Stimulated activated CD8-positive, alpha-beta memory T cell treated with anti-CD3 and anti-CD28 coated beads, Interleukin-7, amount 100 ng/mL, for 1 hour (primary cell): ENCODE results near the gene SPG7.

Source experiments
- DNase-seq, 2 donors: peaks; one replicate each; pipeline ENCODE4 v3.0.0-alpha.2; 2020; ENCODE audit warnings: low read depth in 2 of 2

Gene SPG7

DNA sequence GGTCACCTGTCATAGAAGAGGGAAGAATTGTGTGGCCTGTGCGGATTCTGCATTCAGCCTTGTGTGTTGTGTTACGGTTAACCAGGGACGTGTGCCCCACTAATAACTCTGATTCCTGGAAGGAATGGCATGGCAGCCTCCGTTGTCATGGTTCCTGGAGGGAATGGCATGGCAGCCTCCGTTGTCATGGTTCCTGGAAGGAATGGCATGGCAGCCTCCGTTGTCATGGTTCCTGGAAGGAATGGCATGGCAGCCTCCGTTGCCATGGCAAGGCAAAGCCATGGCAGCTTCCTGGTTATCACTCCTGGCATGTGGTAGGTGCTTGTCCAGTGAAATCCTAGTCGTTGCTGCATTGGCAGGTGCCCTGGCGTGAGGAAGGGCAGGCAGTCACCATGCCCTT, 8.9 kb downstream of the SPG7 start:
- DNase-seq = no peak

DNA sequence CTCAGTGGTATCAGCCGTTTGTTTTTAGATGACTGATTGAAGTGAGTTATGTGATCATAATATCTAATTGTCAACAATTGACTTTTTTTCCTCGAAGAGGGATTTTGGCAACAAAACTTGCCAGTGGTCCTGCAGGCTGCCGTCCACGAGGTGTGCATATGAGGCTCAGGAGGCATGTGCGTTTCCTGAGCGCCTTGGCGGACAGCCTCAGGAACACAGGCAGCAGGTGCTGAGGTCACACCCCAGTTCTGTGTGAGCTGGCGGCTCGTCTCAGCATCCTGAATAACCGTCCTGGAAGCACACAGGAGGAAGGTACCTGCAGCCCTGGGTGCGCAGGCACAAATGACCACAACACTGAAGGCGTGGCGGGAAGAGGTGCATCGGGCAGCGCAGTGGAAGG, 11.7 kb downstream of the SPG7 start:
- DNase-seq = no peak

DNA sequence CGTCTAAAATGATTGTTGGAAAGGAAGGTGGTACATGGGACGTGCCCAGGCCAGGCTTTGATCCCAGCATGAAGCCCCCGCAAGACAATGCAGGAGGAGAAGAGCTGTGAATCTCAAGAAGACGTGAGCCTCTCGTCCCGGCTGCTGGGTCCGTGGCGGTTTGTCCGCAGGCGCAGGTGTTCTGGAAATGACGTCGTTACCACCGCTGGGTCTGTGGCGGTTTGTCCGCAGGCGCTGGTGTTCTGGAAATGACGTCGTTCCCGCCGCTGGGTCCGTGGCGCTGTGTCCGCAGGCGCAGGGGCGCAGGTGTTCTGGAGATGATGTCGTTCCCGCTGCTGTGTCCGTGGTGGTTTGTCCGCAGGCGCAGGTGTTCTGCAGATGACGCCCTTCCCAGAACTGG, 14.1 kb downstream of the SPG7 start:
- DNase-seq = no peak

DNA sequence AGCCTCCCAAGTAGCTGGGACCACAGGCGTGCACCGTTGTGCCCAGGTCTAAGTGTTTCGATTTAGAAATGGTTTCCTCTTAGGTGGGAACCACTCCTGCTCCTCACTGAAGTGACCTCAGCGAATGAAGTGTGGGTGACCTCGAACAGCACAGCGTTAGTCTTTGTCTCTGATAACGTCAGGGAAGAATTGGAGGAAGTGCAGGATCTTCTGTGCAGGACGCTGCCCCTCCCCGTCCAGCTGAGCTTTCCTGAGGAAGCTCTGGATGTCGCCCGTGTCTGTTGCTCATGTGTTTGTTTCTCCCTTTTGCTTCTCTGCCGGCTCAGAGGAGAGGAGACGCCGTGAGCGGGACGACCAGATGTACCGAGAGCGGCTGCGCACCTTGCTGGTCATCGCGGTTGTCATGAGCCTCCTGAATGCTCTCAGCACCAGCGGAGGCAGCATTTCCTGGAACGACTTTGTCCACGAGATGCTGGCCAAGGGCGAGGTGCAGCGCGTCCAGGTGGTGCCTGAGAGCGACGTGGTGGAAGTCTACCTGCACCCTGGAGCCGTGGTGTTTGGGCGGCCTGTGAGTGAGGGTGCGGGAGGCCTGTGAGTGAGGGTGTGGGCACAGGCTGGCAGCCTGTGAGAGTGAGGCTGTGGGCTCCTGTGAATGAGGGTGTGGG, 15.6 kb downstream of the SPG7 start:
- DNase-seq = no peak

DNA sequence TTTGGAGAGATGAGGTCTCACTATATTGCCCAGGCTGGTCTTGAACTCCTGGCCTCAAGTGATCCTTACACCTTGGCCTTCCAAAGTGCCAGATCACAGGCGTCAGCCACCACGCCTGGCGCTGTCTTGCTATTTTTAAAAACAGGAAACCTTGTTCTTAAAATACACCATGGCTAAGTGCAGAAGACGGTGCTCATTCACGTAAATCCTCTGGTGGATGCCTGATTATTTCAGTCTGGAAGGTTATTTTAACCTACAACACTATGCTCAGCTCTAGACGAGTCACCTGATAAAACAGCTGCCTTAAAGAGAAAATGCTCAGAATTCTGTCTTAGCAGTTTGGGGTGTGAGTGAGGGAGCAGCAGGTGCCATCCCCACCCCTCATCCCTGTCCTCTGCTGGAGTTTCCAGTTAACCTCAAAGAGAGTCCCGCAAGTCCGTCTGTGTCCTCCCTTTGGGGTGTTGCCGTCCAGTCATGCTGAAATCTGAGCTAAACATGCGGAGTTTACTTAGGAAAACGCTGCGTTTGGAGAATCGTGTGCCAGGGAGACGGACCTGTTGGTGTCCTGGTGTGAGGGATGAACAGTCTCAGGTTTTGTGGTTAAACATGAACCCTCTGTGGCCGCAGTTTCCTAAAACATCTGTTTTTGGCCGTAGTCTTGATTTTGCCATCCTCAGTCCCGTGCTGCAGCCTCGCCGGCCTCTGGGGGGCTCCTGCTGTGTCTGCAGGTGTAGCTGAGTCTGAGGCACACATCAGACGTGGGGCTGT, 17.1 kb downstream of the SPG7 start:
- no peak for DNase-seq

DNA sequence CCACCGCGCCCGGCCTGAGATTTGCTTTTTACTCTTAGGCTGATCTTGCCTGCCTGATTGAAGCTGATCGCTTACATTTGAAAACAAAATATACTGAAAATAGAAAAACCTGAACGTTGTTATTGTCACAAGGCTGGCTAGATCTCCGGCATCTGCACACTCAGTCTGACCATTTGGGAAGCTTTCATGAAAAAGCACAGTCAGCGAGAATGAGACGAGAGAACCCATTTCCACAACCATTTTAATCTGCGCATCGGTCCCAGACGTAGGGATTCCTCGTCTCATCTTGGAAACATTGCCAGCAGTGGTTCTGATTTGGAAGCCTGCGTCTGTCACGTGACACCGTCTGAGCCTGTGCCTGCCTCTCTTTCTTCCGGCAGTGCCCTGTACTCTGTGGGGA, 20.9 kb downstream of the SPG7 start:
- no peak for DNase-seq

DNA sequence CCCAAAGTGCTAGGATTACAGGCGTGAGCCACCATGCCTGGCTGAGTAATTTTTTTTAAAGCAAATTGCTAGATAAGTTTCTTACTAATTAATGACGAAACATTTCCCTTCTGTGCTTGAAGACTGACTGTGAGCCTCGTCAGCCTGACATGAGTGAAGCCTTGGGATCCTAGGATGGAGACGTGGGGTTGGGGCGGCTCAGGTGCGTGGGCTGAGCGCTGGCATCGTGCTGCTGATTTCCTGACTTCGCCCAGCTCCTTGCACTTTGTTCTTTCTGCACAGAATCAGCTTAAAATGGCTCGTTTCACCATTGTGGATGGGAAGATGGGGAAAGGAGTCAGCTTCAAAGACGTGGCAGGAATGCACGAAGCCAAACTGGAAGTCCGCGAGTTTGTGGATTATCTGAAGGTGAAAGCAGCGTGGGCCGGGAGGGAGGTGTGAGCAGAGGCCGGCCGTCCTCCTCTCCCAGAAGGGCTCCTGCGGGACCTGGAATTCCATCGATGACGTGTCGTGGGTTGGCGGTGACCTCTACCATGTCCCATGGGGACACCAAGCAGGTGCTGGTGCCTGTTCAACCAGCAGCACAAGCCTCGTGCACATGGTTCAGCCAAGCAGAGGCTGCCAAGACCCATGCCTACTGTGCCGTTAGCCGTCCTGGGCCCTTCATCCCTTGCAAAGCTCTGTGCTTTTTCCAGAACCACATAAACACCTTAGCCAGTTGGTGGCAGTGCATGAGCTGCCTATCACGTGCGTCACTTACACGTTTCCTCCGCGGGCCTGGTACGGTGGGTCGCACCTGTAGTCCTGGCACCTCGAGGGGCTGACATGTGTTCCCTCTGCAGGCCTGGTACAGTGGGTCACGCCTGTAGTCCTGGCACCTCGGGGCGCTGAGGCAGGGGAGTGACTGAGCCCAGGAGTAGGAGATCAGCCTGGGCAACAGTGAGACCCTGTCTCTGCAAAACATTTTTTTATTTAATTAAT, 22.5 kb downstream of the SPG7 start:
- DNase-seq = no peak

DNA sequence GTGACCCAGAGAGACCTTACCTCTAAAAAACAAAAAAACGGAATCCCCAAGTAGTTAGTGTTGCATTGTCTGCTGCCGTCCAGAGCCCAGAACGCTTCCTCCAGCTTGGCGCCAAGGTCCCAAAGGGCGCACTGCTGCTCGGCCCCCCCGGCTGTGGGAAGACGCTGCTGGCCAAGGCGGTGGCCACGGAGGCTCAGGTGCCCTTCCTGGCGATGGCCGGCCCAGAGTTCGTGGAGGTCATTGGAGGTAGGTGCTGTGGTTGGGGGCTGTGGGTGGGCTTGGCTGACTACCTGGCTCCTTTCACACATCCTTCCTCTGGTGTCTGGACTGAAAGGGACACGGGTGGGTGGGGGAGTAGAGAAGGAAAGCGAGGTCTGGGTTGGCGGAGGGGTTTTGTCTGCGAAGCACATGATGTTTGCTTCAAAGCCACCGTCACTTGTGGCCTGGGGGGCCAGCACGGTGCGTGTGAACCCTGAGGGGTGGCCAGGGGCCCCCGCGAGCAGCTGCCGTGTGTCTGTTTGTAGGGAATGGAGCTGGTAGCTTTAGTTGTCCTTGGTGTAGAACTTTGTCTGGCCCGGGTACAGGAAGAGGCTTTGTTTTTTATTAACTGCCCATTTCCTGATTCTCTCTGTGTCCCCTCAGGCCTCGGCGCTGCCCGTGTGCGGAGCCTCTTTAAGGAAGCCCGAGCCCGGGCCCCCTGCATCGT, 23.8 kb downstream of the SPG7 start:
- DNase-seq = no peak

DNA sequence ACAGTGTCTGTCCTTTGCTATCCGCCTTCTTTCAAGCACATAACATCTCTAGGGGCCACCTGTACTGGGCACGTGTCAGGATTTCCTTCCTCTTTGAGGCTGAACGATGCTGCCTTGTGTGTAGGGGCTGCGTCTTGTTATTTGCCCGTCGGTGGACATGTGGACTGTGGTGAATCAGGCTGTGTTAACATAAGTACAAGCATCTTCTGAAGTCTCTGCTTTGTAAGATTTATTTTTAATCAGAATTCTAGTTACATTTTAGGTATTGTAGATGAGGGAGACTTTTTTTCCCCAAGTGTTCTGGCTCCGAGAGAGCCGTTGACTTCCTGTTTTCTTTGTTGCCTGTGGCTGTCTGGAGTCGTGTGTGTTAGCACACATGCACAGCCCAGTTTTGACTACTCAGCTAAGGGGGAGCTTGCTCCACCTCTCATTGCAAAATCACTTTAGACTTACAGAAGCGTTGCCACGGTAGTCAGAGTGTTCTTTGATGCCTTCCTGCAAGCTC, 26.1 kb downstream of the SPG7 start:
- DNase-seq = no peak

DNA sequence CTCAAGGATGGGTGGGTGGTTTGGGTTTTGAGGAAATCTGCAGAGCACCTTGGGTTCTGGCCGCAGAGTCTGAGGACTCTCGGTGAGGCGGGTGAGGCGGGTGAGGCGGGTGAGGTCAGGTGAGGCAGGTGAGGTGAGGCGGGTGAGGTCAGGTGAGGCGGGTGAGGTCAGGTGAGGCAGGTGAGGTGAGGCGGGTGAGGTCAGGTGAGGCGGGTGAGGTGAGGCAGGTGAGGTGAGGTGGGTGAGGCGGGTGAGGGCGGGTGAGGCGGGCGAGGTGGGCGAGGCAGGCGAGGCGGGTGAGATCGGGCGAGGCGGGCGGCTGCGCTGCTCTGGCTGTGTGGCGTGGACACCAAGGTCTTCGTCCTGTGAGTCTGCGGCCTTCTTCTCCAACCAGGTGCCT, 28.2 kb downstream of the SPG7 start:
- DNase-seq = no peak

DNA sequence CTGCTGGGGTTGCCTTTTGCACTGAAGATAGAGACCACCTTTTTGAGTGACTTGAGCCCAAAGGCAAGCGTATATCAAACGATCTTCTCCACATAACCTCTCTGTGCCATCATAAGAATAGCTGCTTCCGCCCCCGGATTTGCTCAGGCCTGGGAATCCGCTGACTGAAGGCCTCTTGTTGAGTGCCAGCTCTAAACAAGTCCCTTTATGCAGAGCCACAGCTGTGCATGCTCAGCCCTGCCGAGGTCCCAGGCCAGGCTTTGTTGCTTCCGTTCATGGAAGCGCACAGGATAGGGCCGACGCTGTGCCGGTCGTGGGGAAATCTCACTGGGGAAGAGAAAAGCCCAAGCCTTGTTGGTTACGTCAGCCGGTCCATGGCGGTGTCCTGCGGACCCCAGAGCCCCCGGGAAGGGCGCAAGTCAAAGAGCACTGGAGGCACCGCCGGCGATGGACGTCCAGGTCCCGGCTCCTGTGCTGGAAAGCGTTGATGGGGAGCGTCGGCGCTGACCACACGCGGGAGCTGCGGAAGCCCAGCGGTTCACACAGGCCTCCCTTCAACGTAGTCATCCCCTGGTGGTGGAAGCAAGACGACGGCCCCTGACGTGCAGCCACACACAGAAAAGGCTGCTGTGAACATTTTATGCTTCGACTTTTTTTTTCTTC, 28.8 kb downstream of the SPG7 start:
- no peak for DNase-seq

DNA sequence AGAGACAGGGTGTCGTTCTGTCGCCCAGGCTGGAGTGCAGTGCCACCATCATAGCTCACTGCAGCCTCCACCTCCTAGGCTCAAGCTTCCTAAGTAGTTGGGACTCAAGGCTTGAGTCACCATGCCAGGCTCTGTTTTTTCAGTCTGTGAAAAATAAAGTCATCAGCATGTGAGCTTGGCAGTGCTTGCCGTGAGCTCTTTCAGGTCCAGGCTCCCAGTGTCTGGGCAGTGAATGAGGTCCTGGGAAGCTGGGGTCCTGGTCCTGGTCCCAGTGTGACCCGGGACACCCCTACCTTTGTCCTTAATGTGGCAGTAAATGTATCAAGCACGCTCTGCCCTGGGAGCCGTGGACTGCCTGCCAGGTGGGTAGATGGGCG, 29.3 kb downstream of the SPG7 start:
- no peak for DNase-seq

DNA sequence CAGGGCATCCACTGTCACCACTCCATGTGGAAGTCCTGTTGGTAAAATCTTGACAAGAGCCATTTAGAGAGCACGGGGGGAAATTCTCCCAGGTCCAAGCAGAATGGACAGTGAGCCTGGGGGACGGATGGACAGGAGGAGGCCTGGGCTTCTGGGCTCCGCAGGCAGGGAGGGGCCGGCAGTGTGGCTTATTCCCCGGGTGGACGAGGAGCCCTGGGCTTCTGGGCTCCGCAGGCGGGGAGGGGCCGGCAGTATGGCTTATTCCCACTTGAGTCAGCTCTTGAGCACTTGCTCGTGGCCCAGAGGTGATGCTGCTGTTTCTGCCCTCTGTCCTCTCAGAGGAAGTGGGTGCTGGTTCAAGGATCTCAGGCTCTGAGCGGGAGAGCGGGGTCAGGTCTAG, 30.1 kb downstream of the SPG7 start:
- no peak for DNase-seq

DNA sequence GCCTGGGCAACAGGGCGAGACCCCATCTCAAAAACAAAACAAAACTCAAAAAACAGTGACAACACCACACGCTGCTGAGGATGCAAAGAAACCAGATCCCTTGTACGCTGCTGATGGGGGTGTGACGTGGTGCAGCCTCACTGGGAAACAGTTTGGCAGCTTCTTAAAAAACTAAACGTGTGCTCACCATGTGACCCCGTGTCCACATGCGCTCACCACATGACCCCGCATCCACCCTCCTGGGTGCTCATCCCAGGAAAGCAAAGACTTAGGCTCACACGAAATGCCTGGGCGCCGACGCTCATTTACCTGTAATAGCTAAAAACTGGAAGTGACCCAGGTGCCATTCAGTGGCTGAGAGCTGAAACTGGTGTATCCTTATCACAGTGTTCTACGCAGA, 32.4 kb downstream of the SPG7 start:
- no peak for DNase-seq

DNA sequence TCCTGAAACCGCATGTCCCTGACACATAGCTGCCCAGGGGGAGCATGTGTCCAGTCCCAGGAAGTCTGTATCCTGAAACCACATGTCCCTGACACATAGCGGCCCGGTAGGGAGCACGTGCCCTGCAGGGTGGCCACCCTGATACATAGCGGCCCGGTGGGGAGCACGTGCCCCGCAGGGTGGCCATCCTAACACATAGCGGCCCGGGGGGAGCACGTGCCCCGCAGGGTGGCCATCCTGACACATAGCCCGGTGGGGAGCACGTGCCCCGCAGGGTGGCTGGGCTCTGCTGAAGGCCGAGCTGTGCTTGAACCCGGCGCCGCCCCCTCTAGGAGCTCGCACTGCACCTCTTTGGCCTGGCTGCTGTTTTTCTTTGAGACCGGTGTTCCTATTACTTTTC, 33.6 kb downstream of the SPG7 start:
- DNase-seq = no peak

DNA sequence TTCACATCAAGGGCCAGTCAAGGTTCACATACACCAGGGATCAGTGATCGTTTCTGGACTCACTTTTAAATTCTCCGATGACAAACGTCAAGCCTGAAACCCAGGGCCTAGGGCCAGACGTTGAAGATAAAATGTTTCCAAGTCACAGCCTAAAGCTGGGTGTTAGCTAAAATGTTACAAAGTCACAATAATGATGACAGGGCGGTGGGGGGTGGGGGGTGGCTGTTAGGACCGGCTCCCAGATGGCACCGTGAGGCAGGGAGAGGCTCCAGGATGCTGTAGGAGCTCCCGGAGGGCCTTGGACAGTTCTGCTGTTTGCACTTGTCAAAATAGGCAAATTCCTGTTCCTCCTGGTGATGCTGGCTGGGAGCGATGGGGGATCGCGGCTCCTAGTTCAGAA, 35.9 kb downstream of the SPG7 start:
- no peak for DNase-seq

DNA sequence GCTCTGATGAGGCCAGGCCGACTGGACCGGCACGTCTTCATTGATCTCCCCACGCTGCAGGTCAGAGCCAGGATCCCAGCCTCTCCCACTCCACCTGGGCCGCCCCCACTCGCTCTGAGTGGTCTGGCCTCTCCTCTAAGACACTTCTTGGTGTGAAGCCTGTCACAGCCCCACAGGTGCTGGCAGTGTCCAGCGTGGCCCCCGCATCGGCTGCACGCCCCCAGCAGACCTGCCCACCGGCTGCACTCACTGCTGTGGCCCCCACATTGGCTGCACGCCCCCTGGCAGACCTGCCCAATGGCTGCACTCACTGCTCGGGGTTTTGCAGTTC, 36.5 kb downstream of the SPG7 start:
- DNase-seq = no peak

DNA sequence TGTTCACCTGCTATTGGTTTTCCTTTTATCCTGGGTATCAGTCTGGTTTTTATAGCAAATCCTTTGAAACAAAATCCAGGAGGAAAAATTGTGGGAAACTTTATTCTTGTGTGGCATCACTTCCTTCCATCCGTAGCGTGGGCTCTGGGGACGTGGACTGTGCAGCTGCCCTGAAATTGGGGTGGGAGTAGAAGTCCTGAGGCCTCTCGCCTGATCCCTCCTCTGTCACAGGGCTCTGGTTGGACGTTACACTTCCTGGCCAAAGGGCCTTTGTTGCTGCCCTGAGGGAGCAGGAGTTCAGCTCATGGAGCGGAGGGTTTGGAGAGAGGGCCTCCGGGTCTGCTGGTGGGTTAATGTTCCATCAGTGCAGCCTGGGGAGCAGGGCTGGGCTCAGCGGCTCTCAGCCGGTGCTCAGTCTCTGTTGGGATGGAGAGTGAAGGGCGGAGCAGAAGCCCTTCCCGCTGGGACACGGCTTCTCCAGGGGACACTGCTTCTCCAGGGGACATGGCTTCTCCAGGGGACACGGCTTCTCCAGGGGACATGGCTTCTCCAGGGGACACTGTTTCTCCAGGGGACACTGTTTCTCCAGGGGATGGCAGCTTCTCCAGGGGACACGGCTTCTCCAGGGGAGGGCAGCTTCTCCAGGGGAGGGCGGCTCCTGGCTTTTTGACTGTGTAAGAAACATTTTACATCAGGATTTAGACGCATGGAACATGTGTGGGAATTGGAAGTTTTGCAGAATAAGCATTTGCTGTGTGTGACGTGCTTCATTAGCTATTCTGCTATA, 37.0 kb downstream of the SPG7 start:
- no peak for DNase-seq

DNA sequence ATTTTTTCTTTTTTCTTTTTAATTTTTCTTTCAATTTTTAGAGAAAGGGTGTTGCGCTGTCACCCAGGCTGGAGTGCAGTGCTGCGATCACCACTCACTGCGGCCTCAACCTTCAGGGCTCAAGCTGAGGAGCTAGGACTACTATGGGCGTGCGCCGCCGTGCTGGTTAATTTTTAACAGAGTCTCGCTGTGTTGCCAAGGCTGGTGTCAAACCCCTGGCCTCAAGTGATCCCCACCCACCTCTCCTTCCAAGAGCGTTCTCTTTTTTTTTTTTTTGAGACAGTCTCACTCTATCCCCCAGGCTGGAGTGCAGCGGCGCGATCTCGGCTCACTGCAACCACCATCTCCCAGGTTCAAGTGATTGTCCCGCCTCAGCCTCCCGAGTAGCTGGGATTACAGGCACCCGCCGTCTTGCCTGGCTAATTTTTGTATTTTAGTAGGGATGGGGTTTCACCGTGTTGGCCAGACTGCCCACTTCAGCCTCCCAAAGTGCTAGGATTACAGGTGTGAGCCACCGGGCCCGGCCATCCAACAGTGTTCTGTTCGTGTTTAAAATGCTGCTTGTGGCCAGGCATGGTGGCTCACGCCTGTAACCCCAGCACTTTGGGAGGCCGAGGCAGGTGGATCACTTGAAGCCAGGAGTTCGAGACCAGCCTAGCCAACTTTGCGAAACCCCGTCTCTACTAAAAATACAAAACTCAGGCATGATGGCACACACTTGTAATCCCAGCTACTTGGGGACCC, 37.8 kb downstream of the SPG7 start:
- DNase-seq = no peak

DNA sequence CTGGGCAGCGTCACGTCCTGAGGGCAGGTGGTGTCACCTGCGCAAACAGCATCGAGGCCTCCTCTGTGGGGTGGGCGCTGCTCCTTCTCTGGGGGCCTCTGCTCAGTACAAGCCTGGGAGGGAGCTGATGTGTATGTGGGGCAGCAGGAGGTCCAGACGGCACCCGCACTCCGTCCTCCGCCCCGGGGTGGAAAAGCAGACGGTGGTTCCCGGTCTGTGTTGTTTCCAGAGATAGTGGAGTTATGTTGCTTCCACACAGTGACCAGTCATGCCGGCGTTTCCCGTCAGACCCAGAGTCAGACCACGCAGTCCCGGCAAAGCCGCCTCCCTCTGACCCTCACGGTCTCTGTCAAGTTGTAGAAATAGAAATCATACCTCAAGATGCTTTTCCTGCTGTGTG, 38.6 kb downstream of the SPG7 start:
- no peak for DNase-seq
